Right forelimb (tissue), 1 donor: ENCODE data around the gene MRPS10.
A peak's percentile ranks its signal among the peaks of the same experiment; 100 is the strongest.
"Not testable (repeated sequence)": the region's sequence is repeated elsewhere in the genome, so short reads cannot be mapped to it uniquely, and the experiment has no call there.

Experiments used
- DNase-seq: peaks from one replicate; pipeline ENCODE4 v3.0.0-alpha.2; 2018

MRPS10 gene

DNA sequence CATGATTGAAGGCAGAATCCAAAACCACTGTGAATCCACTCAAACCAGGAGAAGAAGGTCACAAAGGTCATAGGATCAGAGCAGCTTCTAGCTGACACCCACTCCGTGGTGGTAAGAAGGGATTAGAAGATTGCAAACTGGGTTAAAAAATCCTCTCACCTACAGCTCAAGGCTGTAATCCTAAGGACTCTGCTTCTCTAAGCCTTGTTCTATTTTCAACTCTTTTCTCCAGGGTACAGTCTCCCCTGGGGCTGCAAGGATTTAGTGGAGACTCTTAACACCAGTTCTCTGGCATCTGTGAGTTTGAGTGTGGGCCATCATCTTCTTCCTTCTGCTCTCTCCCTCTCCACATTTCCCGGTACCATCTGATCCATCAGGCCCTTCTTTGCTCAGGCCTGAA is 44.6 kb downstream of the MRPS10 start, which contains the start of gene GUCA1A:
Gene GUCA1A (plus strand): TSS at position 264 of the 400 bp plus-strand sequence. CDS start 250 bp downstream, outside the sequence.
- DNase-seq, result no peak

DNA sequence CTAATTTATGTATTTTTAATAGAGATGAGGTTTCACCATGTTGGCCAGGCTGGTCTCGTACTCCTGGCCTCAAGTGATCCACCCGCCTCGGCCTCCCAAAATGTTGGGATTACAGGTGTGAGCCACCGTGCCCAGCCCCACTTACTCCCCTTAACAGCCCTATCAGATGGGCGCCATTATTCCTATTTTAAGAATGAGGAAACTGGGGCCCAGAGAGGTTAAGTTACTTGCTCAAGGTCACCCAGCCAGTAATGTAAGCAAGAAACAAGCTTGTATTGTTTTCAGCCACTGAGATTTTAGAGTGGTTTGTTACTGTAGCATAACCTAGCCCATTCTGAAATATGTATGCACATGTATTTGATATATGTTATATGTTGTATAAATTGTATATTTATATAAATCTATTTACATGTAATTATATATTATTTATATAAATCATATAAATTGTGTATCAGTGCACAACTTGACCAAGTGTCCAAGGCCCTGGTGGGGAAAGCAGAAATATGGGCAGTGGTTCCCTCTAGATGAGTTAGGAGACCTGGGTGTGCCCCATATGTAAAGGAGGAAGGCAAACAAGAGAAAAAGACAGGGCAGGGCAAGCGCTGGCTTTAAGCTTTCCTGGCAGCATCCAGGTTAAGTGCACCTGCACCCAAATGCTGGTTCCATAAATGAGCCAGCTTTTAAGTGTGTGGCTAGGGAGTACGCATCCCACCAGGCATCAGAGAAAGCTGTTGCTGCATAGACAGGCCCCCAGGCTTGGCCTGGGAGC is 45.7 kb downstream of the MRPS10 start:
- DNase-seq, result no peak

DNA sequence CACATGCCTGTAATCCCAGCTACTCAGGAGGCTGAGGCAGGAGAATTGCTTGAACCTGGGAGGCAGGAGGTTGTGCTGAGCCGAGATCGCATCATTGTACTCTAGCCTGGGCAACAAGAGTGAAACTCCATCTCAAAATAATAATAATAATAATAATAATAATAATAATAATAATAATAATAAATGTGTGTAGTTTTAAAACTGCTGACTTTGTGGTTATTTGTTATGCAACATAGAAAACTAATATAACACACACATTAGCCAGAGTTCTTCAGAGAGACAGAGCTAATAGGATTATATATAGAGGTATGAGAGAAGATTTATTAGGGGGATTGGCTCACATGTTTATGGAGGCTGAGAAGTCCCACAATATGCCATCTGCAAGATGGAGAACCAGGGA is 47.9 kb downstream of the MRPS10 start:
- not testable (repeated sequence) for DNase-seq

DNA sequence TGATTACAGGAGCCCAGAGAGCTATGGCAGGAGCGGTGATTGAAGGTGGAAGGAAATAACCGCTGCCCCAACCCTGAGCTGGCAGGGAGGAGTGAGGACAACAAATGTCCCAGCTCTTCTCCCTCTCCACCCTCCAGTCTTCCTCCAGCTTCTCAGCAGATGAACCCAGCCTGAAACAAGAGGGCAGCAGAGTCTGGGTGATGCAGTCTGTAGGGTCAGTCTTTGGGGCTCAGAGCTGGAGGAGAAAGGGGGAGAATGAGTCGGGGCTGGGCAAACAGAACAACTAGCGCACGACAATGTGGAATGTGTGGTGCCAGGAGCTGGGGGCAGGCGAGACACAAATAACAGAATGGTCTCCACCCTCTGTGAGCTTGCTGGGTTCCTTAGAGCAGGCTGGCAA is 49.0 kb downstream of the MRPS10 start:
- DNase-seq, result no peak

DNA sequence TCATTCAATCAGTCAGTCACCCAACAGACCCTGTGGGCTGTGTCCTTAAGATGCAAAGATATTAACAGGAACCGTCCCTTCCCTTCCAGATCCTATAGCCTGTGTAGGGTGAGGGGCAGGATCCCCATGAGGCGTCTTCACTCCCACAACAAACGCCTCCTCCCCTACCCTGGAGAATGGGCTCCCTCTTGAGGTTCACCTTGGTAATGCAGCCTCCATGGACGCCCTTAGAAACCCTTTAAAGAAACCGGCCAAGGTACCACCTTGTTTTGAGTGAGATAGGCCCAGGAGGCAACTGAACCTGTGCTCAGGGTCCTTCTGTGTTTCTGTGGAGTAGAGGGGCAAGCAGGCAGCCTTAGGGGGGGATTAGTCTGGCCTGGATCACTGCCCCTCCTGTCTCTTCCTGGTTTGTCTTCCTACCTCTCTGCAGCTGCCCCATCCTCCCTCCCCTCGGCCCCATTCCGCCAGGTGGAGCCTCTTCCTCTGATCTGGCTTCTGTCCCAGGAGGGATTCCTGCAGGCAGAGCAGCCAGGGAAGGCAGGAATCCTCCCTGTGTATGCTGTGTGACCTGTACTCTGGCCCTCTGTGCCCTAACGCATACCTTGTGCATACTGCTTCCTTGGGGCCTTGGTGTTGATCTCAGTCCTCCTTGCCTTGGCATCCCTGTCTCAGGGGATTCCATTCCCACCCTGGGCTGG is 51.1 kb downstream of the MRPS10 start:
- DNase-seq, result peak; percentile 85

DNA sequence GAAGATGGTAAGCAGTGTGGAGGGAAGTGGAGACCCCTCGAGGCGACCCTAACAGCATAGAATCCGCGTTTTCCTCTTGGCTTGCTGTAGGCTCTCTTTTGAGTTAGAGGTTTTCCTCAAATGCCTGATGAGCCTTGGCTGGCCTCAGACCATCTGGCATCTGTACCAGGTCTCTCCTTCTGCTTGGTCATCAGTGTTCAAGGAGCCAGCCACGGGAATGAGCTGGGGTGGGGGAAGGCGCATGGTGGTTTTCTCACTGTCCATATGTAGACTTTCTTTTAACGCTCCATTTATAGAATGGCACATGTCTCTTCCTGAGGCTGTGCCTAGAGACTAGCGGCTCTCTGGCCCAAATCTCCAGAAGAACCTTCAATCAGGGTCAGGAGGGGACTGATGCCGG is 52.6 kb downstream of the MRPS10 start:
- no peak for DNase-seq

DNA sequence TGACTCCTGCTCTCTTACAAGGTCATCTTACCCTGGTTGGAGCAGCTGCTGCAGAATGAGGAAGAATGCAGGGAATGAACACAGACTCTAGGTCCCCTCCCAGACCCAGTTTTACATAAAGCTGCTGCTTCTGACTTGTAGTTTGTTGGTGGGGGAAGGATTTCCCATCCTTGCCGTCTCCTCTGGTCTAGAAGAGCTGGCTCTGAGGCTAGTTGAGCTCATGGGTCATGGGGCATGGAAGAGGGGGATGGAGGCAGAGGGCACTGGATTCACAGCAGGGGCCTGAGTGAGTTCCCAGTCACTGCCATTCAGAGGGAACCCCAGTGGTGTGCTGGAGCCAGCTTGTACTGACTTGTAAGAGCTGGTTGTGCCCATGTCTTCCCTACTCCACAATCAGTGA is 53.7 kb downstream of the MRPS10 start:
- no peak for DNase-seq

DNA sequence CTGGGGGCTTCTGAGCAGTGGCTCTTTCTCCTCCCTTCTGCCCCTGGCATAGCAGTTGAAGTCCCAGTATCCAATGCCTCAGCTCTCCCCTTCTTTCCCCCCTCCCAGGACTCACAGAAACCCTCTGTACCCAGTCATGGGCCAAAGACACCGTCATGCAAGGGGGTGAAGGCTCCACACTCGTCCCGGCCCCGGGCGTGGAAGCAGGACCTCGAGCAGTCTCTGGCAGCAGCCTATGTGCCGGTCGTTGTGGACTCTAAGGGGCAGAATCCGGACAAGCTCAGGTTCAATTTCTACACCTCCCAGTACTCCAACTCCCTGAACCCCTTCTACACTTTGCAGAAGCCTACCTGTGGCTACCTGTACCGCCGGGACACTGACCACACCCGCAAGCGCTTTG is 54.8 kb downstream of the MRPS10 start:
- no peak for DNase-seq

DNA sequence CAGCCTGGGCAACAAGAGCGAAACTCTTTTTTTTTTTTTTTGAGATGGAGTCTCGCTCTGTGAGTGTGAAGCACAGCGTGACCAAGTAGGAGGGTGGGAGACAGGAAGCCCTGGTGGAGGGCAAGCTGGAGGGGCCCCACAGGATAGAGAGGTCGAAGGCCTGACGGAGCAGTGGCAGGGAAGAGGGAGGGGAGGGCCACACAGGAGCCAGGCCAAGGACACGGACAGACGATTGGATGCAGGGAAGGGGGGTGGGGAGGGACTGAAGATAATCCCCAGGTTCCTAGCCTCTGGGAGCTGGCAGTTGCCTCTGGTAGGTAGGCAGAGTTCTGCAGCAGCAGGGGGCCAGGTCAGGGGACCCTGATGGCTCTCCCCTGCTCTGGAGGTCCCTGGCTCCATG is 55.3 kb downstream of the MRPS10 start:
- no peak for DNase-seq

DNA sequence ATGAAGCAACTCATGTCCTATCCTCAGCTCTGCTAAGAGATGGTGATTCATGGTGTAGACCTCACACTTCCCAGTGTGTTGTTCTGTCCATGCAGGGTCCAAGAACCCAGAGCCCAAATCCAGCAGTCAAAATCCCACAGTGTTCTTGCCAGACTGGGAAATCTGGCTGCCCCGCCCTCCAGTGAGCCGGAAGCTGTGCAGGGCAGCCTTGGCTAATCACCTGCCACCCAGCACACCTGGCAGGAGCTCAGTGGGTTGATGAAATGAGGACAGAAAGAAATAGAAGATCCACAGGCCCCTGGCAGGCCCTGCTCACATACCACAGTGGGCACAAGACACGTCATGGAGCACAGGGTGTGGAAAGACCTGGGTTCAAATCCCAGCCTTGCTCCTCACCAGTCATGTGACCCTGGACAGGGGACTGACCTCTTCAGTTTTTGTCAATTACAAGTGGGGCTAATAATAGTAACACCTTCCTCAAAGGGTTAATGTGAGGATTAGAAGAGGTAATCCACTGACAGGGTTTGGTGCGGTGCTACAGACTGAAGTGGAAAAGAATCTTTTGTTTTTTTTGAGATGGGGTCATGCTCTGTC is 58.1 kb downstream of the MRPS10 start:
- DNase-seq, result no peak

DNA sequence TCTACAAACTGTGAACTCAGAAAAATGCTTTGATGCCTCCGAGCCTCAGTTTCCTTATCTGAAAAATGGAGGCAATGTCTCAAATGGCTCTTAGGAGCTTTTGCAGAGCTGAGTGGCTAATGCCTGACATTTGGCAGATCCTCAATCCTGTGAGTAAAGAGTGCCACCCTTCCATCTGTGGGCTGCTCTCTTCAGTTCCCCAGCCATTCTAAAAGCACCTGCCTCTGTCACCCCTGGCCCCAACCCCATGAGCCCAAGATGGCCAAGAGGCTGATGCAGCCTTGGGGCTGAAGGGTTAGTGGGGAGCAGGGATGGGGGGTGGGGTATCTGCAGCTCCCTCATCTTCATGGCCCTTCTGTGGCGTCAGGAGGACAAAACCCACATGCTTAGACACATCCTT is 59.0 kb downstream of the MRPS10 start:
- DNase-seq, result no peak

DNA sequence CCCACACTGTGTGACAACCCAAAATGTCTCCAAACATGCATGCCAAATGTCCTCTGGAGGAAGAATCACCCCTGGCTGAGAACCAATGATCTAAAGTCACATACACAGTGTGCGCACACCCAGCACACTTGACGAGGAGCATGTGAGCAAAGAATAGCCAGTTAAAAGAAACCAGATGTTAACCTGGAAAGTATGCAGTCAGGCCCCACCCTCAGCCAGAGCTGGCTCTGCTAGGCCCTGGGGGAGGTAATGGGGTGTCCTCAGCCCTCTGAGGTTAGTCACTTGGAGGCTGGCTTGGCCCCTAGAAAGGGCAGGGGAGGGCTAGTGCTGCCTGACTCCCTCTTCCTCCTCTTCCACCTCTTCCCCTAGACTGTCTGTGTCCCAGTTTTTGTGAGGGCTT is 59.6 kb downstream of the MRPS10 start:
- no peak for DNase-seq
